ENCODE measurements around the gene CDC123.
"Not testable (repeated sequence)": the region's sequence is repeated elsewhere in the genome, so short reads cannot be mapped to it uniquely, and the experiment has no call there.

The CDC123 gene

DNA sequence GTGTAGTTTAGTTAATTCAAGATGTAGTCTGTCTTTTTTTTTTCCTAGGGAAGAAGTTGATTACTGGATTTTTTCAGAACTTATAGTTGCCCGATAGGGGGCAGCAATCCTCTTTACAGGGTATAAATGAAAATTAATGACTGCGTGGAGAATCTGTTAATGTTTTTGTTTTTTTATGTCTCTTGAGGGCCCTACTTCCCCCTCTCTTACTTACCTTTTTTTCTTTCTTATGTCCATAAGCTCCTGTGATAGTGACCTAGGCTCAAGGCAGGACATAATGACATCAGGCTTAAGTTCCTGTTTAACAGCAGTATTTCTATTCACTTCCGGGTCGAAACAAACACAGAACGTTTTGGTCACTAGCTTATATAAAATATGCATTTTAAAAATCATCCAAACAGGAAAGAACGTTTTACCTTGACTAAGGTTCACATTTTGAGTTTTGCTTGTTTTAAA lies 18.8 kb downstream of the CDC123 start:
- TF ChIP-seq, protein P1, sequence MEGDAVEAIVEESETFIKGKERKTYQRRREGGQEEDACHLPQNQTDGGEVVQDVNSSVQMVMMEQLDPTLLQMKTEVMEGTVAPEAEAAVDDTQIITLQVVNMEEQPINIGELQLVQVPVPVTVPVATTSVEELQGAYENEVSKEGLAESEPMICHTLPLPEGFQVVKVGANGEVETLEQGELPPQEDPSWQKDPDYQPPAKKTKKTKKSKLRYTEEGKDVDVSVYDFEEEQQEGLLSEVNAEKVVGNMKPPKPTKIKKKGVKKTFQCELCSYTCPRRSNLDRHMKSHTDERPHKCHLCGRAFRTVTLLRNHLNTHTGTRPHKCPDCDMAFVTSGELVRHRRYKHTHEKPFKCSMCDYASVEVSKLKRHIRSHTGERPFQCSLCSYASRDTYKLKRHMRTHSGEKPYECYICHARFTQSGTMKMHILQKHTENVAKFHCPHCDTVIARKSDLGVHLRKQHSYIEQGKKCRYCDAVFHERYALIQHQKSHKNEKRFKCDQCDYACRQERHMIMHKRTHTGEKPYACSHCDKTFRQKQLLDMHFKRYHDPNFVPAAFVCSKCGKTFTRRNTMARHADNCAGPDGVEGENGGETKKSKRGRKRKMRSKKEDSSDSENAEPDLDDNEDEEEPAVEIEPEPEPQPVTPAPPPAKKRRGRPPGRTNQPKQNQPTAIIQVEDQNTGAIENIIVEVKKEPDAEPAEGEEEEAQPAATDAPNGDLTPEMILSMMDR (IDR thresholded peaks at IDR 0.05; ENCODE audit: insufficient read depth, low read length, missing control alignments): peak; percentile 17
- ChIA-PET POLR2A (no interaction called here), CTCF (interaction anchor here (0.6 to 7.2 kb wide), 57 partner anchors 9 to 1090 kb away, joined by 3 to 156 read pairs (median 4); partner anchors contain the start of genes CDC123, NUDT5 and OPTN)
- H3K4me3 ChIP-seq (ENCODE audit: low read depth, low read length): no peak overlapping the region
- DNase-seq (ENCODE audit: low read depth, low spot score): no peak

DNA sequence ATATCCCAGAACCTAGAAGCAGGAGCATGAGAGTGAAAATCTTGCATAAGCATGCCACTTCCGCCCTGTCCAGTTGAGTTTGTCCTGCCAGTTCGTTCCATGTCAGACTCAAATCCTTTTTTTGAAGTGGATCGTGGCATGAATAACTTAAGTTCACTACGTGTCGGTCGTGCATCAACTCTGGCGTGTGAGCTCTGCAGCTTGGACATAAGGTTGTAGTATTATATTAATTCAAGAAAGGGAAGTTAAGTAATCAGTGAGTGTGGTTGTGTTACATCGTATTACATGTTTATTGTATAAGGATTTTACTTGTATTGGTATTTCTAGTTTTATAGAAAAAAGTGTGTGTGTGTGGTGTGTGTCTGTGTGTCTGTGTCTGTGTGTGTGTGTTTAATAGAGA lies 23.0 kb downstream of the CDC123 start:
- no peak overlapping the region for H3K4me3 ChIP-seq (ENCODE audit: low read depth, low read length)
- ChIA-PET POLR2A (no interaction called here), CTCF (interaction anchor here (0.9 to 6.4 kb wide), 3 partner anchors 11 to 492 kb away, joined by 3 to 69 read pairs (median 3); no protein-coding TSS in a partner anchor)
- TF ChIP-seq, protein P1 (IDR thresholded peaks at IDR 0.05; ENCODE audit: insufficient read depth, low read length, missing control alignments): no peak
- no peak for DNase-seq (ENCODE audit: low read depth, low spot score)

DNA sequence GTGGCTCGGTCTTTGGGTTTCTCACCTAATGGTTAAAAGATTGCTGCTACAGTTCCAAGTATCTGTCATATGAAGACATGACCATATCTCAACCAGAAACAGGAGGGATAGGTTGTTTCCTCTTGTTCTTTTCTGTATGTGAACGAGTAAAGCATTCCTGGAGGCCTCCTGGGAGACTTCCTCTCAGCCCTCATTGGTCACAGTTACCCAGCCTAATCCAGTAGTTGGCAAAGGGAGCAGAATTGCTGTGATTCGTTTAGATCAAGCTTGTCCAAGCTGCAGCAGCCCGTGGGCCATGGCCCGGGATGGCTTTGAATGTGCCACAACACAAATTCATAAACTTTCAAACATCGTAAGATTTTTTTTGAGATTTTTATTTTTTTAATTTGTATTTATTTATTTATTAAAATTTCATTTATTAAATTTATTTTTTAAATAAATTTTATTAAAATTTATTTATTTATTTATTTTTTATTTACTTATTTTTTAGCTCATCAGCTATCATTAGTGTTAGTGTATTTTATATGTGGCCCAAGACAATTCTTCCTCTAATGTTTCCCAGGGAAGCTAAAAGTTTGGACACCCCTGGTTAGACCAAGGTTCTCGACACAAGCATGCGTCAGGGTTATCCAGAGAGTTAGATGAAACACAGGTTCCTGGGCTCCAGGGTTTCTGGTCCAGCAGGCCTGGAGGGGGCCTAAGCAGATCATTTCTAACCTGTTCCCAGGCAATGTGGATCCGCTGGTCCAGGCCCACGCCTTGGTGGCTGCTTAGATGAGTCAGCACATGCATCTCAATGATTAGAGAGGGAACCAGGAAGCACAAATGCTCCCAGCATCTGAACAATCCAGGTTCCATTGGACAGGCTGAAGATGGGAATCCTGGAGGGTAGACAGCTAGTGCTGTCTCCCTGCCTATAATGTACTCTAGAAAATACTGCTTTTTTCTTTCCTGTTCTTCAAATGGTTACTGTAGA lies 25.6 kb downstream of the CDC123 start:
- TF ChIP-seq, protein P1 (IDR thresholded peaks at IDR 0.05; ENCODE audit: insufficient read depth, low read length, missing control alignments): no peak
- H3K4me3 ChIP-seq (ENCODE audit: low read depth, low read length): no peak overlapping the region
- DNase-seq (ENCODE audit: low read depth, low spot score): no peak
- ChIA-PET POLR2A (no interaction called here), CTCF (interaction anchor here (0.6 to 1.3 kb wide), 3 partner anchors 9 to 489 kb away, joined by 4 to 5 read pairs (median 4); no protein-coding TSS in a partner anchor)

DNA sequence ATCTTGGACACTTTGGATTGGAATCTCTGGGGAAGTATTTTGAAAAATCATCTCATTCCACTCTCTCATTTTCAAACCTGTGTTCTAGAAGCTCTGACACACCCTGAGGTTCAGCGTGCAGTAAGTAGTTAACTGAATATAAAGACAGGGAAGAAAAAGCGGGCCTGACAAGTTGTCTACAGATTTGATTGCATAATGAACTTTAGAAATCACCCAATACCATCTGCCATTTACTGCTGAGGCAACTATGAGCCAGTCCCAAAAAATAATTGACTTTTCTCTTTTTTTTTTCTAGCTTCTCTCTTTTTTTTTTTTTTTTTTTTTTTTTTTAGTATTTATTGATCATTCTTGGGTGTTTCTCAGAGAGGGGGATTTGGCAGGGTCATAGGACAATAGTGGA lies 29.5 kb downstream of the CDC123 start:
- no peak for DNase-seq (ENCODE audit: low read depth, low spot score)
- POLR2A ChIA-PET: no interaction called here
- CTCF ChIA-PET: interaction anchor here (1.5 to 3.5 kb wide), 2 partner anchors 11 to 486 kb away, joined by 4 to 53 read pairs; no protein-coding TSS in a partner anchor
- no peak overlapping the region for H3K4me3 ChIP-seq (ENCODE audit: low read depth, low read length)
- TF ChIP-seq, protein P1 (IDR thresholded peaks at IDR 0.05; ENCODE audit: insufficient read depth, low read length, missing control alignments): no peak

DNA sequence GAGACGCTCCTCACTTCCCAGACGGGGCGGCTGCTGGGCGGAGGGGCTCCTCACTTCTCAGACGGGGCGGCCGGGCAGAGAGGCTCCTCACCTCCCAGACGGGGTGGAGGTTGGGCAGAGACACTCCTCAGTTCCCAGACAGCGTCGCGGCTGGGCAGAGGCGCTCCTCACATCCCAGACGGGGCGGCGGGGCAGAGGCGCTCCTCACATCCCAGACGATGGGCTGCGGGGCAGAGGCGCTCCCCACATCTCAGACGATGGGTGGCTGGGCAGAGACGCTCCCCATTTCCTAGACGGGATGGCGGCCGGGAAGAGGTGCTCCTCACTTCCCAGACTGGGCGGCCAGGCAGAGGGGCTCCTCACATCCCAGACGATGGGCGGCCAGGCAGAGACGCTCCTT lies 30.4 kb downstream of the CDC123 start:
- POLR2A ChIA-PET; H3K4me3 ChIP-seq (ENCODE audit: low read depth, low read length); DNase-seq (ENCODE audit: low read depth, low spot score): not testable (repeated sequence)
- CTCF ChIA-PET: interaction anchor here (0.6 kb wide), 1 partner anchor 12 kb away, joined by 3 read pairs; no protein-coding TSS in a partner anchor

DNA sequence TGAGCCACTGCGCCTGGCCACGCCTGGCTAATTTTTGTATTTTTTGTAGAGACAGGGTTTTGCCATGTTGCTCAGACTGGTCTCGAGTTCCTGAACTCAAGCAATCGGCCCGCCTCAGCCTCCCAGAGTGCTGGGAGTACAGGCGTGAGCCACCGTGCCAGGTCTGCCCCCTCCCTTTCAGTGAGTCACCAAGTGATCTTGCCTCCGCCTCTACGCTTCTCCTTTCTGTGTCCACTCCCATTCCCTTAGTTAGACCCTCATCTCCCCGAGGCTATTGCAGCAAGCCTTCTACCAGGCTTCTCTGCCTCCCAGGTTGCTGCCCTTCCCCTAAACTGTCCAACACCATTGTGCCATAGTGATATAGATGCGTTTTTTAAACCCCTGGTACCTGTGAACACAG lies 32.9 kb downstream of the CDC123 start:
- POLR2A ChIA-PET: no interaction called here
- TF ChIP-seq, protein P1 (IDR thresholded peaks at IDR 0.05; ENCODE audit: insufficient read depth, low read length, missing control alignments): no peak
- CTCF ChIA-PET: interaction anchor here (1.3 to 3.2 kb wide), 2 partner anchors 14 to 673 kb away, joined by 4 to 23 read pairs; no protein-coding TSS in a partner anchor
- no peak overlapping the region for H3K4me3 ChIP-seq (ENCODE audit: low read depth, low read length)
- no peak for DNase-seq (ENCODE audit: low read depth, low spot score)

DNA sequence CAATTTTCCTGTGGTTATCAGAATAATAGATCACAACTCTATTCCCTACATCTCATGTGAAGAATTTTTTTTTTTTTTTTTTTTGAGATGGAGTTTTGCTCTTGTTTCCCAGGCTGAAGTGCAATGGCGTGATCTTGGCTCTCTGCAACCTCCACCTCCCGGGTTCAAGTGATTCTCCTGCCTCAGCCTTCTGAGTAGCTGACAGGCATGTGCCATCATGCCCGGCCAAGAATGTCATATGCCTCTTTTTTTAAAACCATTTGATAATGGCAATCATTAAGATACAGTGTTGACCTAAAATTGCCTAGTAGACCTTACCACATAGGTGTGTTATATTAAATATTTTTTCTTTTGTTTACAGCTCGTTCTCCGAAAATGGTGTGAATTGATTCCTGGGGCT lies 38.7 kb downstream of the CDC123 start:
- H3K4me3 ChIP-seq (ENCODE audit: low read depth, low read length); DNase-seq (ENCODE audit: low read depth, low spot score); POLR2A ChIA-PET: not testable (repeated sequence)
- CTCF ChIA-PET: interaction anchor here (0.8 to 1.4 kb wide), 4 partner anchors 11 to 476 kb away, joined by 3 to 7 read pairs (median 4); no protein-coding TSS in a partner anchor

Measured in AG04449 (cell line).